Lung (tissue), 12 donors: ENCODE results near the gene ZNF83. TPM values are rescaled to one million over a fixed set of nuclear protein-coding genes. Genes with fewer than 3 reads are reported as not detected.

Experiments used
- ATAC-seq: fragments of 200-7000 bp; cut with Tn5 transposase; one replicate; pipeline ENCODE4 v1.9.1; 2020; ENCODE audit warnings: moderate number of reproducible peaks; ENCODE audit not compliant: insufficient read depth, low FRiP score
- DNase-seq, 3 donors: peaks; one replicate each; pipeline ENCODE4 v3.0.0-alpha.2; 2013 to 2017
- H3K27ac ChIP-seq, 2 donors: one replicate each; pipeline ENCODE4 v1.5.1; 2013; ENCODE audit warnings: mild to moderate bottlenecking in 2 of 2, moderate library complexity in 2 of 2, control low read depth in 1 of 2, inconsistent platforms in 1 of 2, low read depth in 1 of 2, low read length in 1 of 2
- H3K27me3 ChIP-seq, 3 donors: one replicate each; pipeline ENCODE4 v1.5.1; 2013; ENCODE audit warnings: low read length in 2 of 3; ENCODE audit not compliant: control insufficient read depth in 3 of 3, insufficient read depth in 3 of 3
- H3K36me3 ChIP-seq, 4 donors: one replicate each; pipeline ENCODE4 v1.5.1; 2013; ENCODE audit warnings: low read length in 4 of 4, mild to moderate bottlenecking in 1 of 4, moderate library complexity in 1 of 4; ENCODE audit not compliant: control insufficient read depth in 4 of 4, insufficient read depth in 4 of 4
- H3K4me1 ChIP-seq, 5 donors: one replicate each; pipeline ENCODE4 v1.5.1; 2013; ENCODE audit warnings: low read length in 5 of 5, mild to moderate bottlenecking in 2 of 5, moderate library complexity in 1 of 5; ENCODE audit not compliant: control insufficient read depth in 5 of 5, insufficient read depth in 5 of 5
- H3K4me3 ChIP-seq: one replicate; pipeline ENCODE4 v1.5.1; 2013; ENCODE audit warnings: mild to moderate bottlenecking, control low read depth, moderate library complexity
- H3K9ac ChIP-seq, 2 donors: one replicate each; pipeline ENCODE4 v1.5.1; 2013; ENCODE audit warnings: low read length in 2 of 2, control low read depth in 1 of 2; ENCODE audit not compliant: insufficient read depth in 1 of 2
- H3K9me3 ChIP-seq, 4 donors: one replicate each; pipeline ENCODE4 v1.5.1; 2013; ENCODE audit warnings: low read length in 3 of 4, mild to moderate bottlenecking in 1 of 4, moderate library complexity in 1 of 4; ENCODE audit not compliant: control insufficient read depth in 4 of 4, insufficient read depth in 3 of 4
- WGBS, 2 donors: extraction: QIAGEN DNeasy Blood & Tissue Kit; methylation state at CpG; one replicate each; pipeline ENCODE4 v1.1.7; 2013; 5-methylcytosine and 5-hydroxymethylcytosine counted together
- polyA plus RNA-seq, 2 donors: library from polyadenylated mRNA; stranded (reverse); fragments of 200-250 nt; gene quantifications; one replicate each; pipeline ENCODE4 v1.2.1, GENCODE V29; 2013
- total RNA-seq, 2 donors: library from RNA; depleted of rRNA in 1 of 2; stranded (reverse); fragments of >200 nt in 1 of 2; gene quantifications; one replicate each; pipeline ENCODE4 v1.2.1, GENCODE V29; 2014 to 2021
- TF ChIP-seq, protein P1 (sequence below): IDR thresholded peaks from 2 replicates; pipeline ENCODE4 v1.5.1; 2012; ENCODE audit warnings: mild to moderate bottlenecking; ENCODE audit errors: control extremely low read depth, extremely low read depth
- donor health status: control.
- donor health status: control.
- donor health status: Bipolar disorder and iron deficiency.
- donor health status: healthy.
- donor health status: DM: yes; HTN: yes; CAD: no.

Gene ZNF83
- total and polyA plus RNA-seq, 4 donors: 14.8 to 118 (median 46.2) TPM

GRCh38 chr19:52665027-52665426, 26.9 kb upstream of the ZNF83 start:
- 96 to 99% methylated on average over 4 of the region's 4 CpGs for WGBS, 2 donors
- DNase-seq (no peak), ATAC-seq (no peak)
- TF ChIP-seq, protein P1, sequence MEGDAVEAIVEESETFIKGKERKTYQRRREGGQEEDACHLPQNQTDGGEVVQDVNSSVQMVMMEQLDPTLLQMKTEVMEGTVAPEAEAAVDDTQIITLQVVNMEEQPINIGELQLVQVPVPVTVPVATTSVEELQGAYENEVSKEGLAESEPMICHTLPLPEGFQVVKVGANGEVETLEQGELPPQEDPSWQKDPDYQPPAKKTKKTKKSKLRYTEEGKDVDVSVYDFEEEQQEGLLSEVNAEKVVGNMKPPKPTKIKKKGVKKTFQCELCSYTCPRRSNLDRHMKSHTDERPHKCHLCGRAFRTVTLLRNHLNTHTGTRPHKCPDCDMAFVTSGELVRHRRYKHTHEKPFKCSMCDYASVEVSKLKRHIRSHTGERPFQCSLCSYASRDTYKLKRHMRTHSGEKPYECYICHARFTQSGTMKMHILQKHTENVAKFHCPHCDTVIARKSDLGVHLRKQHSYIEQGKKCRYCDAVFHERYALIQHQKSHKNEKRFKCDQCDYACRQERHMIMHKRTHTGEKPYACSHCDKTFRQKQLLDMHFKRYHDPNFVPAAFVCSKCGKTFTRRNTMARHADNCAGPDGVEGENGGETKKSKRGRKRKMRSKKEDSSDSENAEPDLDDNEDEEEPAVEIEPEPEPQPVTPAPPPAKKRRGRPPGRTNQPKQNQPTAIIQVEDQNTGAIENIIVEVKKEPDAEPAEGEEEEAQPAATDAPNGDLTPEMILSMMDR: no peak
- H3K27ac ChIP-seq: no peak overlapping the region
- H3K36me3 ChIP-seq: peaks cover 0 to 13% (median 0%) of the 10 kb centered on the region in 4 donors
- no peak overlapping the region for H3K9ac ChIP-seq
- no peaks in the 10 kb centered on the region for H3K4me1 ChIP-seq
- no peak overlapping the region for H3K4me3 ChIP-seq
- H3K27me3 ChIP-seq: no peaks in the 10 kb centered on the region
- H3K9me3 ChIP-seq: peaks cover 0 to 12% (median 0%) of the 10 kb centered on the region in 4 donors

- 77 to 82% methylated on average over 5 of the region's 5 CpGs for WGBS, 2 donors
- Histone ChIP-seq H3K27ac (no peak overlapping the region), H3K9ac (no peak overlapping the region), H3K4me1 (no peaks in the 10 kb centered on the region), H3K36me3 (peaks cover 0 to 17% (median 0%) of the 10 kb centered on the region in 4 donors), H3K9me3 (peaks cover 0 to 14% (median 0%) of the 10 kb centered on the region in 4 donors), H3K4me3 (no peak overlapping the region), H3K27me3 (no peaks in the 10 kb centered on the region)
- no peak for DNase-seq
- no peak for ATAC-seq
- TF ChIP-seq, protein P1: no peak
Observed at GRCh38 chr19:52664461-52664860, 26.3 kb upstream of the ZNF83 start.

GRCh38 chr19:52662631-52663030, 24.5 kb upstream of the ZNF83 start:
- Histone ChIP-seq H3K27ac (no peak overlapping the region), H3K9ac (no peak overlapping the region), H3K27me3 (no peaks in the 10 kb centered on the region), H3K4me3 (no peak overlapping the region), H3K9me3 (peaks cover 0 to 18% (median 0%) of the 10 kb centered on the region in 4 donors), H3K4me1 (no peaks in the 10 kb centered on the region), H3K36me3 (peaks cover 0 to 23% (median 3%) of the 10 kb centered on the region in 4 donors)
- no peak for DNase-seq
- TF ChIP-seq, protein P1: no peak
- 80 to 94% methylated on average over 3 of the region's 3 CpGs for WGBS, 2 donors
- no peak for ATAC-seq

DNA sequence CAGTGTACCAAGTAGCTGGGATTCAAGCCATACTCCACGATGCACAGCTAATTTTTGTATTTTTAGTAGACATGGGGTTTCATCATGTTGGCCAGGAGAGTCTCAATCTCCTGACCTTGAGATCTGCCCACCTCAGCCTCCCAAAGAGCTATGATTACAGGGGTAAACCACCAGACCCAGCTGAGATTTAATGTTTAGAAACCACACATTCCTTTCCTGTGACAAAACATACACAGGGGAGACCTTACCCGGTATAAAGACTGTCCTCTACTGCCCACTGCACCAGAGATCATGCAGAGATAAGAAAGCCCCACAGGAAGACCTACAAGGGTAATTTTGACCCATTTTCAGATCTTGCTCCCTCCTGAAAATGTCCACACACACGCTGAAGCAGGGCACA, 22.8 kb upstream of the ZNF83 start:
- TF ChIP-seq, protein P1: no peak
- DNase-seq: no peak
- ATAC-seq: no peak
- no peak overlapping the region for H3K9ac ChIP-seq
- WGBS, 2 donors: 78 to 91% methylated on average over 3 of the region's 3 CpGs
- H3K36me3 ChIP-seq: peaks cover 0 to 23% (median 3%) of the 10 kb centered on the region in 4 donors
- no peaks in the 10 kb centered on the region for H3K4me1 ChIP-seq
- no peaks in the 10 kb centered on the region for H3K27me3 ChIP-seq
- peaks cover 0 to 19% (median 0%) of the 10 kb centered on the region in 4 donors for H3K9me3 ChIP-seq
- H3K4me3 ChIP-seq: no peak overlapping the region
- no peak overlapping the region for H3K27ac ChIP-seq
